Spleen (tissue), 11 donors: ENCODE results near the gene EPAS1. TPM values are rescaled to one million over a fixed set of nuclear protein-coding genes. Genes with fewer than 3 reads are reported as not detected.

Experiments used
- DNase-seq: peaks from one replicate; pipeline ENCODE4 v3.0.0-alpha.2; 2020
- H3K27ac ChIP-seq, 8 donors: fragments of 200-600 bp; sonication (generic) in 7 of 8; 1 replicate in 4 of 8; 2 replicates in 4 of 8; pipeline versions ENCODE4 v1.5.0 to v1.8.0; 2016 to 2021; ENCODE audit warnings: inconsistent platforms in 4 of 8, mild to moderate bottlenecking in 4 of 8, moderate library complexity in 1 of 8
- H3K27me3 ChIP-seq, 7 donors: fragments of 200-600 bp; sonication (generic) in 6 of 7; replicated peaks in 1 of 7; 1 replicate in 4 of 7; 2 replicates in 3 of 7; pipeline versions ENCODE4 v1.5.0 to v1.8.0; 2016 to 2021; ENCODE audit warnings: inconsistent platforms in 3 of 7, mild to moderate bottlenecking in 1 of 7
- H3K36me3 ChIP-seq, 6 donors: fragments of 200-600 bp; sonication (generic) in 5 of 6; 1 replicate in 4 of 6; 2 replicates in 2 of 6; pipeline versions ENCODE4 v1.5.0 to v1.8.0; 2016 to 2021; ENCODE audit warnings: inconsistent platforms in 2 of 6
- H3K4me1 ChIP-seq, 6 donors: fragments of 200-600 bp; sonication (generic) in 5 of 6; 1 replicate in 3 of 6; 2 replicates in 3 of 6; pipeline versions ENCODE4 v1.5.0 to v1.8.0; 2016 to 2021; ENCODE audit warnings: inconsistent platforms in 3 of 6
- H3K4me3 ChIP-seq, 8 donors: fragments of 200-600 bp; sonication (generic) in 7 of 8; 1 replicate in 4 of 8; 2 replicates in 4 of 8; pipeline versions ENCODE4 v1.5.0 to v1.8.0; 2016 to 2021; ENCODE audit warnings: inconsistent platforms in 4 of 8, mild to moderate bottlenecking in 4 of 8, moderate library complexity in 2 of 8
- H3K9me3 ChIP-seq, 8 donors: fragments of 200-600 bp; sonication (generic) in 7 of 8; 1 replicate in 4 of 8; 2 replicates in 4 of 8; pipeline versions ENCODE4 v1.5.0 to v1.8.0; 2016 to 2021; ENCODE audit warnings: inconsistent platforms in 4 of 8
- CTCF ChIP-seq, 11 experiments: fragments of 200-600 bp in 7 of 11; fragments of 450-650 bp in 4 of 11; sonication (generic) in 4 of 11; IDR thresholded peaks in 8 of 11; conservative IDR thresholded peaks in 3 of 11; 1 replicate in 7 of 11; 2 replicates in 4 of 11; pipeline versions ENCODE4 v1.4.0 to v1.8.0; 2016 to 2021; ENCODE audit warnings: antibody characterized with exemption in 11 of 11, inconsistent platforms in 4 of 11, mild to moderate bottlenecking in 1 of 11
- POLR2A ChIP-seq, 3 donors: fragments of 450-650 bp; IDR thresholded peaks; one replicate each; pipeline ENCODE4 v1.5.1; 2017; ENCODE audit warnings: antibody characterized with exemption in 3 of 3, mild to moderate bottlenecking in 1 of 3
- POLR2AphosphoS5 ChIP-seq, 3 donors: sonication (generic); formaldehyde crosslinking; IDR thresholded peaks; one replicate each; pipeline ENCODE4 v1.5.1; 2017; ENCODE audit warnings: antibody characterized with exemption in 3 of 3
- WGBS, 5 donors: extraction: QIAGEN DNeasy Blood & Tissue Kit in 3 of 5; methylation state at CpG; one replicate each; pipeline versions ENCODE4 v1.1.5 to v1.1.7; 2013 to 2018; 5-methylcytosine and 5-hydroxymethylcytosine counted together
- intact Hi-C: fragments of 100-400 bp; cut with DNase I; formaldehyde crosslinking; loops from one replicate; pipeline ENCODE4 v1.15.0; 2023; ENCODE audit warnings: low total_unique reads
- polyA plus RNA-seq, 3 donors: library from polyadenylated mRNA; stranded (reverse); fragments of 200-250 nt; gene quantifications; one replicate each; pipeline ENCODE4 v1.2.1, GENCODE V29; 2013
- total RNA-seq, 7 donors: library from RNA; depleted of rRNA in 3 of 7; stranded (reverse); fragments of >200 nt in 3 of 7; fragmentation: NEBNext Ultra II Directional in 4 of 7; extraction: Animal tissue kit (Norgen Biotek cat#: 25700) in 4 of 7; gene quantifications; one replicate each; pipeline versions ENCODE4 v1.1.0 to v1.2.1, GENCODE V29; 2016 to 2021
- donor health status: healthy with polysubstance abuse.
- donor health status: DM: no; HTN: no; CAD: no; lungs with moderate emphysema.
- donor health status: DM: no; HTN: no; CAD: no.
- donor health status: Bipolar disorder and iron deficiency.
- donor health status: healthy.
- donor health status: DM: no; HTN: no; CAD: no.
- donor health status: DM: yes; HTN: yes; CAD: no.

The EPAS1 gene
- total and polyA plus RNA-seq, 10 donors = 30.5 to 330 (median 213) TPM

GRCh38 chr2:46267616-46268015 is 29.6 kb upstream of the EPAS1 start:
- H3K9me3 ChIP-seq = no peaks in the 10 kb centered on the region
- intact Hi-C loops = no loop called here
- no peaks in the 10 kb centered on the region for H3K36me3 ChIP-seq
- WGBS, 5 donors = 62 to 86% (median 69%) methylated on average over 1 of the region's 1 CpG
- peak overlapping the region in 6 of 8 donors; percentile 23 to 58 (median 53) for H3K27ac ChIP-seq
- no peak overlapping the region for H3K4me3 ChIP-seq
- DNase-seq = no peak
- TF ChIP-seq POLR2AphosphoS5 (IDR thresholded peaks at IDR 0.05) (no peak), POLR2A (IDR thresholded peaks at IDR 0.05) (no peak), CTCF (IDR thresholded peaks at IDR 0.05 in 8 of 11, conservative IDR thresholded peaks at IDR 0.05 in 3 of 11) (no peak)
- peaks cover 0 to 31% (median 17%) of the 10 kb centered on the region in 6 donors for H3K4me1 ChIP-seq
- H3K27me3 ChIP-seq = no peaks in the 10 kb centered on the region

GRCh38 chr2:46268196-46268595 is 29.0 kb upstream of the EPAS1 start:
- DNase-seq = no peak
- H3K9me3 ChIP-seq = no peaks in the 10 kb centered on the region
- H3K4me1 ChIP-seq = peaks cover 0 to 33% (median 17%) of the 10 kb centered on the region in 6 donors
- TF ChIP-seq POLR2A (IDR thresholded peaks at IDR 0.05) (no peak), CTCF (IDR thresholded peaks at IDR 0.05 in 8 of 11, conservative IDR thresholded peaks at IDR 0.05 in 3 of 11) (no peak), POLR2AphosphoS5 (IDR thresholded peaks at IDR 0.05) (no peak)
- 12 to 25% (median 17%) methylated on average over 2 of the region's 2 CpGs for WGBS, 5 donors
- intact Hi-C loops = no loop called here
- H3K27ac ChIP-seq = peak overlapping the region in 6 of 8 donors; percentile 23 to 58 (median 48)
- H3K4me3 ChIP-seq = no peak overlapping the region
- no peaks in the 10 kb centered on the region for H3K36me3 ChIP-seq
- no peaks in the 10 kb centered on the region for H3K27me3 ChIP-seq

GRCh38 chr2:46269001-46269400 is 28.2 kb upstream of the EPAS1 start:
- H3K4me1 ChIP-seq = peaks cover 0 to 40% (median 17%) of the 10 kb centered on the region in 6 donors
- intact Hi-C loops = no loop called here
- no peaks in the 10 kb centered on the region for H3K27me3 ChIP-seq
- H3K9me3 ChIP-seq = no peaks in the 10 kb centered on the region
- H3K27ac ChIP-seq = peak overlapping the region in 1 of 8 donors; percentile 53
- no peaks in the 10 kb centered on the region for H3K36me3 ChIP-seq
- 83 to 96% (median 93%) methylated on average over 4 of the region's 4 CpGs for WGBS, 5 donors
- H3K4me3 ChIP-seq = no peak overlapping the region
- DNase-seq = no peak
- TF ChIP-seq CTCF (IDR thresholded peaks at IDR 0.05 in 8 of 11, conservative IDR thresholded peaks at IDR 0.05 in 3 of 11) = no peak

- intact Hi-C loops = no loop called here
- Histone ChIP-seq H3K4me3 (no peak overlapping the region), H3K4me1 (peaks cover 0 to 40% (median 17%) of the 10 kb centered on the region in 6 donors), H3K36me3 (no peaks in the 10 kb centered on the region), H3K9me3 (no peaks in the 10 kb centered on the region), H3K27me3 (no peaks in the 10 kb centered on the region), H3K27ac (peak overlapping the region in 1 of 8 donors; percentile 53)
- no peak for DNase-seq
- WGBS, 5 donors = 66 to 71% (median 69%) methylated on average over 11 of the region's 11 CpGs
- TF ChIP-seq CTCF (IDR thresholded peaks at IDR 0.05 in 8 of 11, conservative IDR thresholded peaks at IDR 0.05 in 3 of 11) (no peak), POLR2AphosphoS5 (IDR thresholded peaks at IDR 0.05) (no peak), POLR2A (IDR thresholded peaks at IDR 0.05) (no peak)
These were observed 27.5 kb upstream of the EPAS1 start for GRCh38 chr2:46269544-46270273.
